Trophoblast cell (in vitro differentiated cells and primary cell): ENCODE results near the gene SERGEF.

Experiments
- DNase-seq, 2 donors: peaks; one replicate each; pipeline ENCODE4 v3.0.0-alpha.2; 2016
- H2AFZ ChIP-seq: 2 replicates; pipeline ENCODE4 v1.6.1; 2013; ENCODE audit warnings: low read length, moderate library complexity, mild to moderate bottlenecking; ENCODE audit not compliant: insufficient read depth, poor library complexity
- H2AK5ac ChIP-seq: 2 replicates; pipeline ENCODE4 v1.6.1; 2013; ENCODE audit warnings: mild to moderate bottlenecking, low read length
- H2BK120ac ChIP-seq: 2 replicates; pipeline ENCODE4 v1.6.1; 2013; ENCODE audit warnings: low read length, mild to moderate bottlenecking, moderate library complexity; ENCODE audit not compliant: insufficient read depth, poor library complexity
- H2BK12ac ChIP-seq: 2 replicates; pipeline ENCODE4 v1.6.1; 2013; ENCODE audit warnings: mild to moderate bottlenecking, low read length, moderate library complexity
- H2BK5ac ChIP-seq: 2 replicates; pipeline ENCODE4 v1.6.1; 2013; ENCODE audit warnings: low read length, low read depth, moderate library complexity, mild to moderate bottlenecking; ENCODE audit not compliant: poor library complexity
- H3K14ac ChIP-seq: 2 replicates; pipeline ENCODE4 v1.6.1; 2013; ENCODE audit warnings: mild to moderate bottlenecking, low read length
- H3K18ac ChIP-seq: 2 replicates; pipeline ENCODE4 v1.6.1; 2013; ENCODE audit warnings: mild to moderate bottlenecking, low read length
- H3K23ac ChIP-seq: 2 replicates; pipeline ENCODE4 v1.6.1; 2013; ENCODE audit warnings: low read length
- H3K27ac ChIP-seq: 2 replicates; pipeline ENCODE4 v1.5.1; 2013; ENCODE audit warnings: low read depth, mild to moderate bottlenecking, inconsistent platforms, low read length, moderate library complexity
- H3K27me3 ChIP-seq: 2 replicates; pipeline ENCODE4 v1.6.1; 2013; ENCODE audit warnings: inconsistent platforms, mild to moderate bottlenecking, low read length, moderate library complexity; ENCODE audit not compliant: insufficient read depth
- H3K36me3 ChIP-seq, 2 experiments: 1 replicate in 1 of 2; 2 replicates in 1 of 2; pipeline ENCODE4 v1.6.1; 2013; ENCODE audit warnings: low read length in 2 of 2, mild to moderate bottlenecking in 2 of 2, moderate library complexity in 1 of 2; ENCODE audit not compliant: insufficient read depth in 2 of 2, control insufficient read depth in 1 of 2
- H3K4ac ChIP-seq: 2 replicates; pipeline ENCODE4 v1.6.1; 2013; ENCODE audit warnings: low read depth, mild to moderate bottlenecking, low read length, moderate library complexity
- H3K4me1 ChIP-seq, 2 experiments: 1 replicate in 1 of 2; 2 replicates in 1 of 2; pipeline ENCODE4 v1.6.1; 2013; ENCODE audit warnings: low read length in 2 of 2, mild to moderate bottlenecking in 2 of 2, moderate library complexity in 1 of 2; ENCODE audit not compliant: insufficient read depth in 2 of 2, control insufficient read depth in 1 of 2
- H3K4me2 ChIP-seq: 2 replicates; pipeline ENCODE4 v1.6.1; 2013; ENCODE audit warnings: inconsistent platforms, mild to moderate bottlenecking, low read length, moderate library complexity
- H3K4me3 ChIP-seq: 2 replicates; pipeline ENCODE4 v1.5.1; 2013; ENCODE audit warnings: mild to moderate bottlenecking, low read depth, low read length, inconsistent platforms
- H3K79me1 ChIP-seq: one replicate; pipeline ENCODE4 v1.6.1; 2013; ENCODE audit warnings: low read length
- H3K79me2 ChIP-seq: 2 replicates; pipeline ENCODE4 v1.6.1; 2013; ENCODE audit warnings: low read length, mild to moderate bottlenecking; ENCODE audit not compliant: control insufficient read depth, insufficient read depth, poor library complexity
- H3K9ac ChIP-seq: 2 replicates; pipeline ENCODE4 v1.6.1; 2013; ENCODE audit warnings: mild to moderate bottlenecking, low read length
- H3K9me3 ChIP-seq: 2 replicates; pipeline ENCODE4 v1.6.1; 2013; ENCODE audit warnings: low read depth, mild to moderate bottlenecking, control low read depth, inconsistent platforms, low read length; ENCODE audit not compliant: insufficient read depth
- H4K12ac ChIP-seq: 2 replicates; pipeline ENCODE4 v1.6.1; 2013; ENCODE audit warnings: low read depth, mild to moderate bottlenecking, low read length, moderate library complexity
- H4K8ac ChIP-seq: 2 replicates; pipeline ENCODE4 v1.6.1; 2013; ENCODE audit warnings: low read depth, mild to moderate bottlenecking, low read length, moderate library complexity
- H4K91ac ChIP-seq: one replicate; pipeline ENCODE4 v1.6.1; 2013; ENCODE audit warnings: low read depth, mild to moderate bottlenecking, low read length, moderate library complexity
- WGBS: extraction: QIAGEN DNeasy Blood & Tissue Kit; methylation state at CpG from one replicate; pipeline ENCODE4 v1.1.7; 2013; ENCODE audit warnings: missing lambda C conversion rate; ENCODE audit not compliant: insufficient read length, insufficient coverage; ENCODE audit errors: extremely low coverage; 5-methylcytosine and 5-hydroxymethylcytosine counted together

Gene SERGEF

GRCh38 chr11:17764446-17765218 lies 248.2 kb downstream of the SERGEF start:
- H3K27ac ChIP-seq: no peak overlapping the region
- H2AK5ac ChIP-seq: no peak overlapping the region
- H4K12ac ChIP-seq: no peak overlapping the region
- H3K4ac ChIP-seq: no peak overlapping the region
- no peak for DNase-seq
- no peak overlapping the region for H3K9ac ChIP-seq
- no peak overlapping the region for H4K91ac ChIP-seq
- no peak overlapping the region for H4K8ac ChIP-seq
- no peaks in the 10 kb centered on the region for H3K36me3 ChIP-seq
- H3K79me2 ChIP-seq: no peaks in the 10 kb centered on the region
- H2BK12ac ChIP-seq: no peak overlapping the region
- no peaks in the 10 kb centered on the region for H3K27me3 ChIP-seq
- no peak overlapping the region for H3K18ac ChIP-seq
- no peak overlapping the region for H3K4me2 ChIP-seq
- no peak overlapping the region for H3K23ac ChIP-seq
- no peak overlapping the region for H2BK5ac ChIP-seq
- H3K14ac ChIP-seq: no peak overlapping the region
- no peak overlapping the region for H2AFZ ChIP-seq
- no peaks in the 10 kb centered on the region for H3K9me3 ChIP-seq
- no peaks in the 10 kb centered on the region for H3K79me1 ChIP-seq
- H3K4me3 ChIP-seq: no peak overlapping the region
- H3K4me1 ChIP-seq: no peaks in the 10 kb centered on the region
- H2BK120ac ChIP-seq: no peak overlapping the region
- no CpG with 5 or more reads among the region's 19 CpGs for WGBS

- Histone ChIP-seq H4K91ac (no peak overlapping the region), H3K4me3 (peak overlapping the region; percentile 8), H3K4ac (no peak overlapping the region), H2BK12ac (no peak overlapping the region), H2BK5ac (no peak overlapping the region), H4K12ac (no peak overlapping the region), H3K23ac (no peak overlapping the region), H3K36me3 (no peaks in the 10 kb centered on the region), H3K79me1 (no peaks in the 10 kb centered on the region), H3K4me2 (no peak overlapping the region), H3K18ac (no peak overlapping the region), H3K14ac (no peak overlapping the region), H2BK120ac (no peak overlapping the region), H2AFZ (no peak overlapping the region), H2AK5ac (no peak overlapping the region), H3K4me1 (no peaks in the 10 kb centered on the region), H3K27ac (no peak overlapping the region), H3K9me3 (no peaks in the 10 kb centered on the region), H3K9ac (no peak overlapping the region), H4K8ac (no peak overlapping the region), H3K27me3 (no peaks in the 10 kb centered on the region), H3K79me2 (no peaks in the 10 kb centered on the region)
- no CpG with 5 or more reads among the region's 3 CpGs for WGBS
- DNase-seq: no peak
Observed at GRCh38 chr11:17763703-17764102, 249.1 kb downstream of the SERGEF start.

- Histone ChIP-seq H3K9me3 (no peaks in the 10 kb centered on the region), H3K9ac (no peak overlapping the region), H3K79me1 (no peaks in the 10 kb centered on the region), H3K36me3 (no peaks in the 10 kb centered on the region), H2AK5ac (no peak overlapping the region), H4K8ac (no peak overlapping the region), H3K14ac (no peak overlapping the region), H3K27me3 (no peaks in the 10 kb centered on the region), H2AFZ (no peak overlapping the region), H2BK120ac (no peak overlapping the region), H2BK5ac (no peak overlapping the region), H3K4ac (no peak overlapping the region), H3K4me3 (no peak overlapping the region), H3K79me2 (no peaks in the 10 kb centered on the region), H4K91ac (no peak overlapping the region), H3K27ac (no peak overlapping the region), H4K12ac (no peak overlapping the region), H2BK12ac (no peak overlapping the region), H3K4me1 (no peaks in the 10 kb centered on the region), H3K18ac (no peak overlapping the region), H3K23ac (no peak overlapping the region), H3K4me2 (no peak overlapping the region)
- no peak for DNase-seq
- no CpG with 5 or more reads among the region's 7 CpGs for WGBS
Observed at GRCh38 chr11:17763244-17763643, 249.6 kb downstream of the SERGEF start.

- Histone ChIP-seq H2BK12ac (no peak overlapping the region), H3K9ac (no peak overlapping the region), H2BK120ac (no peak overlapping the region), H3K36me3 (no peaks in the 10 kb centered on the region), H3K4me1 (no peaks in the 10 kb centered on the region), H3K27me3 (no peaks in the 10 kb centered on the region), H2BK5ac (no peak overlapping the region), H3K14ac (no peak overlapping the region), H4K91ac (no peak overlapping the region), H3K23ac (no peak overlapping the region), H4K12ac (no peak overlapping the region), H3K4me2 (no peak overlapping the region), H3K18ac (no peak overlapping the region), H4K8ac (no peak overlapping the region), H3K4ac (no peak overlapping the region), H3K79me2 (no peaks in the 10 kb centered on the region), H3K27ac (no peak overlapping the region), H3K4me3 (no peak overlapping the region), H3K9me3 (no peaks in the 10 kb centered on the region), H2AFZ (no peak overlapping the region), H3K79me1 (no peaks in the 10 kb centered on the region), H2AK5ac (no peak overlapping the region)
- peak; percentile 66 to 80 for DNase-seq
- no CpG with 5 or more reads among the region's 17 CpGs for WGBS
Observed at GRCh38 chr11:17762309-17762974, 250.4 kb downstream of the SERGEF start.
